Measurements from ENCODE around the gene CPXM2.

GRCh38 chr10:123868038-123869019, 23.3 kb downstream of the CPXM2 start:
- TF ChIP-seq, protein P1, sequence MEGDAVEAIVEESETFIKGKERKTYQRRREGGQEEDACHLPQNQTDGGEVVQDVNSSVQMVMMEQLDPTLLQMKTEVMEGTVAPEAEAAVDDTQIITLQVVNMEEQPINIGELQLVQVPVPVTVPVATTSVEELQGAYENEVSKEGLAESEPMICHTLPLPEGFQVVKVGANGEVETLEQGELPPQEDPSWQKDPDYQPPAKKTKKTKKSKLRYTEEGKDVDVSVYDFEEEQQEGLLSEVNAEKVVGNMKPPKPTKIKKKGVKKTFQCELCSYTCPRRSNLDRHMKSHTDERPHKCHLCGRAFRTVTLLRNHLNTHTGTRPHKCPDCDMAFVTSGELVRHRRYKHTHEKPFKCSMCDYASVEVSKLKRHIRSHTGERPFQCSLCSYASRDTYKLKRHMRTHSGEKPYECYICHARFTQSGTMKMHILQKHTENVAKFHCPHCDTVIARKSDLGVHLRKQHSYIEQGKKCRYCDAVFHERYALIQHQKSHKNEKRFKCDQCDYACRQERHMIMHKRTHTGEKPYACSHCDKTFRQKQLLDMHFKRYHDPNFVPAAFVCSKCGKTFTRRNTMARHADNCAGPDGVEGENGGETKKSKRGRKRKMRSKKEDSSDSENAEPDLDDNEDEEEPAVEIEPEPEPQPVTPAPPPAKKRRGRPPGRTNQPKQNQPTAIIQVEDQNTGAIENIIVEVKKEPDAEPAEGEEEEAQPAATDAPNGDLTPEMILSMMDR (optimal IDR thresholded peaks at IDR 0.05 in 1 of 3, IDR thresholded peaks at IDR 0.05 in 1 of 3, conservative IDR thresholded peaks at IDR 0.05 in 1 of 3; ENCODE audit: extremely low read depth in 1 of 3, insufficient read depth in 2 of 3, low read length in 3 of 3), result no peak
- TF ChIP-seq EZH2 (IDR thresholded peaks at IDR 0.05; ENCODE audit: low read length), result no peak
